Heart right ventricle (tissue), 16 donors: ENCODE results near the gene CASQ2. TPM values are rescaled to one million over a fixed set of nuclear protein-coding genes. Genes with fewer than 3 reads are reported as not detected.
A peak's percentile ranks its signal among the peaks of the same experiment; 100 is the strongest.

Source experiments
- ATAC-seq, 8 donors: fragments of 200-7000 bp; cut with Tn5 transposase; one replicate each; pipeline ENCODE4 v1.9.1; 2020; ENCODE audit warnings: mild to moderate bottlenecking in 8 of 8, moderate library complexity in 8 of 8, moderate number of reproducible peaks in 1 of 8
- DNase-seq, 2 donors: peaks; one replicate each; pipeline ENCODE4 v3.0.0-alpha.2; 2020
- H3K27ac ChIP-seq, 10 donors: fragments of 200-600 bp; sonication (generic) in 2 of 10; one replicate each; pipeline versions ENCODE4 v1.5.0 to v1.8.0; 2020 to 2022; ENCODE audit warnings: mild to moderate bottlenecking in 3 of 10
- H3K27me3 ChIP-seq, 7 donors: fragments of 200-600 bp; one replicate each; pipeline ENCODE4 v1.8.0; 2021 to 2022; ENCODE audit warnings: mild to moderate bottlenecking in 2 of 7
- H3K36me3 ChIP-seq, 9 donors: fragments of 200-600 bp; sonication (generic) in 1 of 9; one replicate each; pipeline versions ENCODE4 v1.5.0 to v1.8.0; 2020 to 2022; ENCODE audit warnings: mild to moderate bottlenecking in 2 of 9
- H3K4me1 ChIP-seq, 9 donors: fragments of 200-600 bp; sonication (generic) in 1 of 9; one replicate each; pipeline versions ENCODE4 v1.5.0 to v1.8.0; 2020 to 2022; ENCODE audit warnings: mild to moderate bottlenecking in 4 of 9
- H3K4me3 ChIP-seq, 10 donors: fragments of 200-600 bp; sonication (generic) in 2 of 10; one replicate each; pipeline versions ENCODE4 v1.5.0 to v1.8.0; 2020 to 2022; ENCODE audit warnings: mild to moderate bottlenecking in 7 of 10, moderate library complexity in 2 of 10
- H3K9me3 ChIP-seq, 11 donors: fragments of 200-600 bp in 10 of 11; sonication (generic) in 2 of 11; one replicate each; pipeline versions ENCODE4 v1.5.0 to v1.8.0; 2013 to 2022; ENCODE audit warnings: mild to moderate bottlenecking in 2 of 11, control low read depth in 1 of 11, moderate library complexity in 1 of 11
- WGBS, 2 donors: extraction: QIAGEN DNeasy Blood & Tissue Kit; methylation state at CpG; one replicate each; pipeline ENCODE4 v1.1.7; 2013; ENCODE audit warnings: inconsistent platforms in 1 of 2; 5-methylcytosine and 5-hydroxymethylcytosine counted together
- intact Hi-C, 10 donors: fragments of 100-400 bp; cut with DNase I; formaldehyde crosslinking; loops; one replicate each; pipeline versions ENCODE4 v1.11.1 to v1.14.2; 2022
- polyA plus RNA-seq, 2 donors: library from polyadenylated mRNA; stranded (reverse); fragments of 200-250 nt; gene quantifications; one replicate each; pipeline ENCODE4 v1.2.3, GENCODE V29; 2013
- total RNA-seq, 10 donors: library from RNA; stranded (reverse); fragmentation: NEBNext Ultra II Directional in 3 of 10; extraction: Animal tissue kit (Norgen Biotek cat#: 25700) in 3 of 10; gene quantifications; one replicate each; pipeline versions ENCODE4 v1.2.1 to v1.2.4, GENCODE V29; 2021 to 2023
- TF ChIP-seq, protein P1 (sequence below), 9 donors: fragments of 200-600 bp; sonication (generic) in 2 of 9; IDR thresholded peaks; one replicate each; pipeline versions ENCODE4 v1.5.0 to v1.8.0; 2021 to 2022; ENCODE audit warnings: antibody characterized with exemption in 9 of 9, mild to moderate bottlenecking in 5 of 9, moderate library complexity in 1 of 9
- donor health status: Arrhythmogenic right ventricular cardiomyopathy.
- donor health status: ischemic (EF 13 %, LVEDD 7.1; RV severe dilation, severe dysfunction).
- donor health status: healthy with polysubstance abuse.
- donor health status: DM: no; HTN: yes; CAD: no.
- donor health status: DM: no; HTN: no; CAD: no.
- donor health status: ischemic (EF 25% LVEDD 6.9; RV normal size, moderate dysfunction).
- donor health status: ischemic (EF 25% LVEDD 5.7; RV mildly dilated, moderate dysfunction).
- donor health status: healthy.
- donor health status: DM: yes; HTN: yes; CAD: no.
- donor health status: Ischemic cardiomyopathy.
- donor health status: ischemic (EF 35%, LVEDD 5.7; RV mildly dilated, moderate dysfunction).
- donor health status: nonischemic (EF 11% LVEDD 7.7; RV severe dilation, severe dysfunction).
- donor health status: DM: yes; HTN: yes; CAD: no.
- donor health status: PGD.
- donor health status: ischemic (EF 29% LVEDD 5.4; RV normal size, mild dysfunction).
- donor health status: nonischemic (EF 23%, LVEDD 6.1; RV moderate dilation, normal function).

CASQ2 gene
- total and polyA plus RNA-seq, 12 donors = 443 to 1,698 (median 1,186) TPM

DNA sequence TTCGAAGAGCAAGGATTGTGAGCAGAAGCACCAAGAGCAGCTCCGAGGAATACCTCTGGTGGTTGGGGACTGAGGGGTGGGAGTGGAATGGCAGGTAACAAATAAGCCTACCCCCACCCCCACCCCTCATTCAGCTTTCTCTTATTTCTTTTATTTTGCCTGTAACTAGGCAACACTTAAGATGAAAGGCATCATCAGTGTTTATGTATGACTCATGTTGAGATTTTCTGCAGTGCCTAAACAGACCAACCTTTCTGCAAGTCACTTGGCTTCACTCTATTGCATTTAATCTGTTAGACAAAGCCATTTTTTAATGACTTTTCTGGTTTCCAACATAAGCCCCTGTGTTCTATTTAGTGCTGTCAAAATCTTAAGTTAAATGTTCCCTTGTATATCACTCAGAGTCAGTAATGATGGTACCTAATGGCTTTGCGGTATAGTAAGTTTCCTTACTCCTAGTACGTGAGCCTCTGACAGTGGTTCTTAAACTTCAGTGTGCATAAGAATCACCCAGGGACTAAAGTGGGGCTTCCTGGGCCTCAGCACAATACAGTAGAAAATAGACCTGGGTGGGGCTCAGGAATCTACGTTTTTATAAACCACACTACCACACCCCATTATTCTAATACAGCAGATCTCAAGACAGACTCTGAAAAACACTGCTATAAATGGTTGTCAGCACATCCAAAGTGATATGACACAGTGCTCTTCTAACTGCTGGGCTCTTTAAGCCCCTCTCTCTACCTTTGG, 19.9 kb downstream of the CASQ2 start:
- no peak overlapping the region for H3K4me3 ChIP-seq
- intact Hi-C loops = no loop called here
- TF ChIP-seq, protein P1, sequence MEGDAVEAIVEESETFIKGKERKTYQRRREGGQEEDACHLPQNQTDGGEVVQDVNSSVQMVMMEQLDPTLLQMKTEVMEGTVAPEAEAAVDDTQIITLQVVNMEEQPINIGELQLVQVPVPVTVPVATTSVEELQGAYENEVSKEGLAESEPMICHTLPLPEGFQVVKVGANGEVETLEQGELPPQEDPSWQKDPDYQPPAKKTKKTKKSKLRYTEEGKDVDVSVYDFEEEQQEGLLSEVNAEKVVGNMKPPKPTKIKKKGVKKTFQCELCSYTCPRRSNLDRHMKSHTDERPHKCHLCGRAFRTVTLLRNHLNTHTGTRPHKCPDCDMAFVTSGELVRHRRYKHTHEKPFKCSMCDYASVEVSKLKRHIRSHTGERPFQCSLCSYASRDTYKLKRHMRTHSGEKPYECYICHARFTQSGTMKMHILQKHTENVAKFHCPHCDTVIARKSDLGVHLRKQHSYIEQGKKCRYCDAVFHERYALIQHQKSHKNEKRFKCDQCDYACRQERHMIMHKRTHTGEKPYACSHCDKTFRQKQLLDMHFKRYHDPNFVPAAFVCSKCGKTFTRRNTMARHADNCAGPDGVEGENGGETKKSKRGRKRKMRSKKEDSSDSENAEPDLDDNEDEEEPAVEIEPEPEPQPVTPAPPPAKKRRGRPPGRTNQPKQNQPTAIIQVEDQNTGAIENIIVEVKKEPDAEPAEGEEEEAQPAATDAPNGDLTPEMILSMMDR (IDR thresholded peaks at IDR 0.05) = no peak
- H3K4me1 ChIP-seq = peaks cover 8 to 71% (median 43%) of the 10 kb centered on the region in 9 donors
- peak overlapping the region in 8 of 10 donors; percentile 24 to 46 (median 34) for H3K27ac ChIP-seq
- DNase-seq = no peak
- peak in 3 of 8 donors; percentile 46 to 56 (median 53) for ATAC-seq
- no peaks in the 10 kb centered on the region for H3K27me3 ChIP-seq
- 49 to 66% methylated on average over 5 of the region's 5 CpGs for whole genome bisulfite sequencing, 2 donors
- H3K9me3 ChIP-seq = no peaks in the 10 kb centered on the region
- peaks cover 0 to 17% (median 0%) of the 10 kb centered on the region in 9 donors for H3K36me3 ChIP-seq

DNA sequence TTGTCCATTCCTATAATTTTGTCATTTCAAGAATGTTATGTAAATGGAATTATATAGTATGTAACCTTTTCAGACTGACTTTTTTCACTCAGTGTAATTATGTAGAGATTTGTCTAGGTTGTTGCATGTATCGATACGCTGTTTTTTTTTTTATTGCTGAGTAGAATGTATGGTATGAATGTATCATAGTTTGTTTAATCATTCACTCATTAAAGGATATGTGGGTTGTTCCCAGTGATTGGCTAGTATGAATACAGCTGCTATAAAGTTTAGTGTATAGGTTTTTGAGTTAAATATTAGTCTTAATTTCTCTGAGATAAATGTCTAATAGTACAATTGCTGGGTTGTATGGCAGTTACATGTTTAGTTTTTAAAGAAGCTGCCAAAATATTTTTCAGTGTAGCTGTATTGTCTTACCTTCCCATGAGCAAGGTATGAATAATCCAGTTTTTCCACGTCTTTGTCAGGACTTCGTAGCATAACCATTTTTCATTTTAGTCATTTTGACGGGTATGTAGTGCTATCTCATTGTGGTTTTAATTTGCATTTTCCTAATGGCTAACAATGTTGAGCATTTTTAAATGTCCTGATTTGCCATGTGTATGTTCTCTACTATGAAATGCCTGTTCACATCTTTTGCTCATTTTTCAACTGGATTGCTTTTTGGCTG, 22.4 kb downstream of the CASQ2 start:
- H3K27me3 ChIP-seq = no peaks in the 10 kb centered on the region
- WGBS, 2 donors = 87 to 90% methylated on average over 5 of the region's 5 CpGs
- DNase-seq (no peak), ATAC-seq (no peak)
- intact Hi-C loops = no loop called here
- H3K27ac ChIP-seq = no peak overlapping the region
- no peak overlapping the region for H3K4me3 ChIP-seq
- TF ChIP-seq, protein P1 (IDR thresholded peaks at IDR 0.05) = no peak
- H3K4me1 ChIP-seq = peaks cover 6 to 59% (median 29%) of the 10 kb centered on the region in 9 donors
- H3K36me3 ChIP-seq = peaks cover 0 to 27% (median 0%) of the 10 kb centered on the region in 9 donors
- no peaks in the 10 kb centered on the region for H3K9me3 ChIP-seq

DNA sequence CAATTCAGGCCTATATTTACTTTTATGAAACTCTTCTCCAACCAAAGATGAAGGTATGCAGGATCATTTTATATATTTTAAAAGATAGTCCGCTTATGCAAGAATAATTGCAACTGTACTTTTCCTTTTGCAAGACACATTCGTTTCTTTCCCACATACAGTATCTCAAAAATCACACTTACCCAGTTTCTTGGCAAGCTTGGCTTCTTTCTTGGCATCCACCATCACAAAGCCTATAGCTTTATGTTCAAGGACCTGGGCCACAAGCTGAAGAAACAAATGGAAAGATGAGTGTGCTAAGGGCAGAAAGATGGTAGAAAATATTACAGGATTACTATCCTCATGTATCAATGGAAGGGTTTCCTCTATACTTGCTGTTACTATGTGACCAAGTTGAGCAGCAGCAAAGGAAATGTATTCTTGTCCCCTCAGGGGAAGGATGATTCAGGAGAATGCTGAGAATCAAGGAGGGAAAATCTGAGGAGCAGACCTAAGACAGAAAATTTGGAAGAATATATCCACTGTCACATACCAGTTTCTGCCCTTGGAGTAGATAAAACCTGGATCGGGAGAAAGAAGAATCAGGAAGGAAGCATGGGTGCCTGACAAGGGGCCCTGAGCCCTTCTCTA, 23.8 kb downstream of the CASQ2 start:
- Histone ChIP-seq H3K9me3 (no peaks in the 10 kb centered on the region), H3K4me1 (peaks cover 6 to 56% (median 22%) of the 10 kb centered on the region in 9 donors), H3K27ac (no peak overlapping the region), H3K27me3 (peaks cover 0 to 9% (median 0%) of the 10 kb centered on the region in 7 donors), H3K36me3 (peaks cover 0 to 41% (median 0%) of the 10 kb centered on the region in 9 donors), H3K4me3 (no peak overlapping the region)
- DNase-seq = no peak
- intact Hi-C loops = no loop called here
- ATAC-seq = no peak
- WGBS, 2 donors = 53 to 54% methylated on average over 3 of the region's 3 CpGs
- TF ChIP-seq, protein P1 (IDR thresholded peaks at IDR 0.05) = no peak

DNA sequence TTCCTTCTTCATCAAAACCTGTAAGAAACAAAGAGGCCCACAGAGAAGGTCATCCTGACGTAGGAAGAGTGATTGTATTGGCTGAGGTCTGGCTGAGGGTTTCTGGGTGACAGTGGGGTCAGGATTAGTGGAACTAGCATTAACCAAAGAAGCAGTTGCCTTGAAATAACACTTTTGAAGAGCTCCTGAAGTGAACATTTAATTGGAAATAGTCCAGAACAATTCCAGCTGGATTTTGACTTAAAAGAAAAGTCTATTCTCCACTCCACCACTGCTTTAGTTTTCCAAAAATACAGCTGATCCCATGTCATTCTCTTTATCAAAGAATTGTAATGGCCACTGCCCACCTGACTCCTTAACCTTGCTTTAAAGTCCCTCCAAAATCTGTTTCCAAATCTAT, 27.7 kb downstream of the CASQ2 start:
- 50 to 61% methylated on average over 1 of the region's 1 CpG for WGBS, 2 donors
- Histone ChIP-seq H3K4me3 (no peak overlapping the region), H3K4me1 (peaks cover 0 to 34% (median 5%) of the 10 kb centered on the region in 9 donors), H3K9me3 (no peaks in the 10 kb centered on the region), H3K27ac (no peak overlapping the region), H3K27me3 (peaks cover 0 to 9% (median 0%) of the 10 kb centered on the region in 7 donors), H3K36me3 (peaks cover 0 to 74% (median 0%) of the 10 kb centered on the region in 9 donors)
- TF ChIP-seq, protein P1 (IDR thresholded peaks at IDR 0.05) = no peak
- ATAC-seq (no peak), DNase-seq (no peak)
- intact Hi-C loops = no loop called here
